NCI-H510A (cell line): Measurements from ENCODE around the gene NSDHL.

Experiments
- DNase-seq: peaks from one replicate; lab custom pipeline; 2025; lab: John Stamatoyannopoulos, UW

NSDHL gene

DNA sequence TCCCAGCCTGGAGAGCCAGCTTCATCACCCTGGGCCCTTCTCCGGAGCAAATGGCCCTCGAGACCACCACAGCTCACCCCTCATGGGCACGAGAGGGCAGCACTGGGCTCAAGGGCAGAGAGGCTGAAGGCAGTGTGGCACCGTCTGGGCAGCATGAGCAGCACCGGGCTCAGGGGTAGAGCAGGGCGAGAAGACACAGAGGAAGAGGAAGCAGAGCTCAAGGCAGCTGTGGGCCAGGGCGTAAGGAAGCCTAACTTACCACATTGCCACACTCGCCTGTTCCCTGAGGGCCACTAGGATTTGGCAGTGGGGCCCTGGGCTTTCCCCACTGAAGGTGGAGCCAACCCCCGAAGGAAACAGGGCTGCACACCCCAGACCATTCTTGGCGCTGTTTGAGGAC lies 82.5 kb downstream of the NSDHL start:
- DNase-seq, result no peak

DNA sequence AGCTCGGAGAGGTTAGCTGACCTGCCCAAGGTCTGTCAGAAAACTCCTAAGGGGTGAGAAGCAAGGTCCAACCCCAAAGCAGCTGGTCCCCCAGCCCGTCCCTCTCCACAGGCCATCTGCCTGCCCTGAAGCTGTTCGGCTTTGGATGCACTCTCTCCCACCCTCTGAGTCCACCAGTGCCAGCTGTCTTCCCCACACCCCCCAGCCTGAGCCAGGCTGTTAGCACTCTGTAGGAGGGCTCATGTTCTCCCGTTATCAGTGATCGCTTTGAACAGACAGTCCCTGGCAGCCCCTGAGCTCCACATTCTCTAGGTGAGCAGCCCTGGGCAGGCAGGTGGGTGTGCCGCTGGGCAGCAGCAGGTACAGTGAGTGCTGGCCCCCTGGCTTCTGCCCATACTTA lies 83.0 kb downstream of the NSDHL start:
- no peak for DNase-seq

DNA sequence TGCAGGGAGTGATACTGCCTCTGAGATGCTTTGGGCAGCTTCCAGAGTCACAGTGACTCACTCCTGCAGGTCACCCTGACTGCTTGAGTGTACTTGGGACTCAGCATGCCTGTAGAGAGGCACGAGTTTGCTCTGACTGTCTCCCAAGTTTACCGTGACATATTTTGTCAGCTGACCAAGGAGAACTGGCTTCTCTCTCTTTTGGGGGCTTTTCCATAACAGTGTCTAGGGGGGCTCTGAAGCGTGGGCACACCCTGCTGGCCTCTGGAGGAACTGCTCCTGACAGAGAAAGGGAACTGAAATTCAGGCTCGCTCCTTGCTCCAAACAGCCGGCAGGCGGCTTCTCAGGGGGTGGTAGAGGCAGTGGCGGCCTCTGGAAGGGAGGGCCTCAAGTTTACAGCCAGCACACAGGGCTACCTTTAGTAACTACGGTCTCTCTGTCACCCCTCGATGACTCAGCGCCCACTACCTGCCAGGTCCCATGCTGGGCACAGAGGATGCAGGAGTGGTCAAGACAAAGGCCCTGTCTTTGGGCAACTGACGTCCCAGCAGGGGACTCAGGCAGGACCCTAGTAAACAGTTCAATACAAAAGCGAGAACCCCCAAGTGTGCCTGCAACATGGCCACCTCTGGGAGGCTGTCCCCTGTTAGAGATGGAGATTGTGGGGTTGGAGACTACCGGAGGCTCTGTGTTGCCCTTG lies 84.8 kb downstream of the NSDHL start:
- no peak for DNase-seq

DNA sequence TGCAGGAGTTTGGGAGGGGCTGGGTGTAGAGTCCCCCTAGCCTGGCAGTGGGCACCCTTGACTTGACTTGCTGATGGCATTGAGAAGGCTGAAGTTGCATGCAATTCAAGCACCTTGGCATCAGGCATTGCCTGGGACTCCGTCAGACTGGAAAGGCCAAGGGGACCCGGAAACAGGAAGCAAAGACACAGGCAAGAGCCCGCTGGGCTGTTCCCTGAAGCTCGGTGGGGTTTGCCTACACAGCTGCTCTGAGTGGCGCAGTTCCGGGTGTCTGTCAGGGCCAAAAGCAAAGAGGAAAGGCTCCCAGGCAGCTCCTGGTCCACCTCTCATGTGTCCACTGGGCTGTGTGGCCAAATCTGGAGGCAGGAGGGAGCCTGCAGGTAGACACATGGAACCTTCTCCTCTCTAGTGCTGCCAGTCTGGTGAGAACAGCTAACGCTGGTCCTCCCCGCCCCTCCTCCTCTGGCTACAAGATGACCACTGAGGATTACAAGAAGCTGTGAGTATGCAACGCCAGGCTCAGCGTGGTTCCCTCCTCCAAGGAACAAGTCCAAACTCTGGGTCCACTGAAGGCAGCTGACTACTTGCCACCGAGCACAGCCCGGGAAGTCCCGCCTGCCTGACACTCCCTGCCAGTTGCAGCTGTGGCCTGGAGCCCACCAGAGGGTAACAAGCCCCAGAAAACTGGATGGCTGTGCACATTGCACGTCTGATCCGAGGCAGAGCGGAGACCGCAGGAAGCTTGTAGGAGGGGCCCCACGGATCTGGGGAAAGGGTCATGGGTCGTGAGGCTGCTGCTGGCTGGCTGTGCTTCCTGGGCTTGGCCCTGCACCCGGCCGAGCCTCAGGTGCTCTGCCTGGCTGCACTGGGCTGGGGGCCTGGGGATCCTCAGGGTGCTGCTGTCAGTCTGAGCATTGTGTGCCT lies 87.1 kb downstream of the NSDHL start:
- no peak for DNase-seq

DNA sequence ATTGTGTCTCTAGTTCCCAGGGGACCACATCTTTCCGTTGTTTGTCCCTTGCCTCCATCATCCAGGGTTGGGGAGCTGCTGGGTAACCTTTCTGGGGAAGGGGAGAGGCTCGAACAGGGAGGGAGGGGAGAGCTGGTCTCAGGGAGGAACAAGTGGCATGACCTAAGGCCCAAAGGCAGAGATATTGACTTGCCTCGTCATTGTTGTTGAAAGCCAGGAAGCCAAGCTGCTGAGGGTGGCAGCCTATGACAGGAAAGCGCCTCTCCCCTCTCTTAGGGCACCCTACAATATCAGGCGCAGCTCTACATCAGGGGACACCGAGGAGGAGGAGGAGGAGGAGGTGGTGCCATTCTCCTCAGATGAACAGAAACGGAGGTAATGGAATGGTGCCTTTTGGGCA lies 87.8 kb downstream of the NSDHL start:
- no peak for DNase-seq
